ENCODE data around the gene GTSF1L. TPM values are rescaled to one million over a fixed set of nuclear protein-coding genes. Genes with fewer than 3 reads are reported as not detected.

The GTSF1L gene
- total RNA-seq, 1 donor from 2014 or later = not detected

GRCh38 chr20:43695571-43695970 is 31.2 kb downstream of the GTSF1L start:
- Mint-ChIP-seq H3K9me3 (no peaks in the 10 kb centered on the region), H3K4me3 (no peak overlapping the region), H3K36me3 (ENCODE audit: low read depth) (peaks cover 11% of the 10 kb centered on the region), H3K27me3 (ENCODE audit: low read depth) (no peaks in the 10 kb centered on the region), H3K27ac (ENCODE audit: unreplicated experiment) (no peak overlapping the region), H3K4me1 (no peaks in the 10 kb centered on the region)
- no peak for TF ChIP-seq CTCF (conservative IDR thresholded peaks at IDR 0.05)
- no peak for DNase-seq (ENCODE audit: low read depth, low spot score)

GRCh38 chr20:43694763-43695162 is 32.0 kb downstream of the GTSF1L start:
- no peak overlapping the region for H3K27ac Mint-ChIP-seq (ENCODE audit: unreplicated experiment)
- no peaks in the 10 kb centered on the region for H3K27me3 Mint-ChIP-seq (ENCODE audit: low read depth)
- no peak overlapping the region for H3K4me3 Mint-ChIP-seq
- DNase-seq (ENCODE audit: low read depth, low spot score) = no peak
- TF ChIP-seq CTCF (conservative IDR thresholded peaks at IDR 0.05) = no peak
- H3K9me3 Mint-ChIP-seq = no peaks in the 10 kb centered on the region
- no peaks in the 10 kb centered on the region for H3K4me1 Mint-ChIP-seq
- peaks cover 11% of the 10 kb centered on the region for H3K36me3 Mint-ChIP-seq (ENCODE audit: low read depth)

GRCh38 chr20:43691928-43692524 is 34.8 kb downstream of the GTSF1L start:
- DNase-seq (ENCODE audit: low read depth, low spot score) = peak; percentile 58
- no peaks in the 10 kb centered on the region for H3K4me1 Mint-ChIP-seq
- H3K27me3 Mint-ChIP-seq (ENCODE audit: low read depth) = no peaks in the 10 kb centered on the region
- peak; percentile 65 for TF ChIP-seq CTCF (conservative IDR thresholded peaks at IDR 0.05)
- peaks cover 6% of the 10 kb centered on the region for H3K36me3 Mint-ChIP-seq (ENCODE audit: low read depth)
- no peaks in the 10 kb centered on the region for H3K9me3 Mint-ChIP-seq
- H3K4me3 Mint-ChIP-seq = no peak overlapping the region
- H3K27ac Mint-ChIP-seq (ENCODE audit: unreplicated experiment) = no peak overlapping the region

- H3K4me3 Mint-ChIP-seq = no peak overlapping the region
Measured at GRCh38 chr20:43690943-43691598, 35.7 kb downstream of the GTSF1L start.

GRCh38 chr20:43689165-43689564 is 37.6 kb downstream of the GTSF1L start:
- no peaks in the 10 kb centered on the region for H3K4me1 Mint-ChIP-seq
- no peak overlapping the region for H3K27ac Mint-ChIP-seq (ENCODE audit: unreplicated experiment)
- peaks cover 2% of the 10 kb centered on the region for H3K36me3 Mint-ChIP-seq (ENCODE audit: low read depth)
- no peaks in the 10 kb centered on the region for H3K9me3 Mint-ChIP-seq
- no peaks in the 10 kb centered on the region for H3K27me3 Mint-ChIP-seq (ENCODE audit: low read depth)
- TF ChIP-seq CTCF (conservative IDR thresholded peaks at IDR 0.05) = no peak
- DNase-seq (ENCODE audit: low read depth, low spot score) = no peak
- H3K4me3 Mint-ChIP-seq = no peak overlapping the region

More at GRCh38 chr20:43690943-43691598, 35.7 kb downstream of the GTSF1L start:
- no peak overlapping the region for H3K27ac Mint-ChIP-seq (ENCODE audit: unreplicated experiment)
- no peak for TF ChIP-seq CTCF (conservative IDR thresholded peaks at IDR 0.05)
- H3K9me3 Mint-ChIP-seq = no peaks in the 10 kb centered on the region
- no peaks in the 10 kb centered on the region for H3K4me1 Mint-ChIP-seq
- H3K27me3 Mint-ChIP-seq (ENCODE audit: low read depth) = no peaks in the 10 kb centered on the region
- no peak for DNase-seq (ENCODE audit: low read depth, low spot score)
- peaks cover 5% of the 10 kb centered on the region for H3K36me3 Mint-ChIP-seq (ENCODE audit: low read depth)

Data from neural crest cell (in vitro differentiated cells).